Measurements from ENCODE around the gene ATP8B4. TPM values are rescaled to one million over a fixed set of nuclear protein-coding genes. Genes with fewer than 3 reads are reported as not detected.

ATP8B4 gene
- total RNA-seq, 1 donor from 2014 or later: 9.8 TPM

- Histone ChIP-seq H3K36me3 (no peaks in the 10 kb centered on the region), H3K4me3 (no peak overlapping the region), H3K4me1 (no peaks in the 10 kb centered on the region), H3K27me3 (no peaks in the 10 kb centered on the region), H3K27ac (no peak overlapping the region), H3K9me3 (peaks cover 7% of the 10 kb centered on the region)
- DNase-seq (ENCODE audit: extremely low spot score in 2 of 2): no peak
- no peak for TF ChIP-seq POLR2A (IDR thresholded peaks at IDR 0.05)
- no peak for TF ChIP-seq POLR2AphosphoS5 (IDR thresholded peaks at IDR 0.05; ENCODE audit: insufficient read depth in 1 of 2, low read depth in 1 of 2)
- no peak for TF ChIP-seq CTCF (IDR thresholded peaks at IDR 0.05)
- intact Hi-C loops (cut with DNase I): no loop called here
These were observed 156.9 kb downstream of the ATP8B4 start for GRCh38 chr15:49962044-49962602.

- Histone ChIP-seq H3K9me3 (no peaks in the 10 kb centered on the region), H3K27me3 (no peaks in the 10 kb centered on the region), H3K4me3 (no peak overlapping the region), H3K36me3 (no peaks in the 10 kb centered on the region), H3K4me1 (no peaks in the 10 kb centered on the region), H3K27ac (no peak overlapping the region)
- TF ChIP-seq CTCF (IDR thresholded peaks at IDR 0.05): no peak
- TF ChIP-seq POLR2A (IDR thresholded peaks at IDR 0.05): no peak
- TF ChIP-seq POLR2AphosphoS5 (IDR thresholded peaks at IDR 0.05; ENCODE audit: insufficient read depth in 1 of 2, low read depth in 1 of 2): no peak
- intact Hi-C loops (cut with DNase I): no loop called here
- DNase-seq (ENCODE audit: extremely low spot score in 2 of 2): no peak
These were observed 165.6 kb downstream of the ATP8B4 start for GRCh38 chr15:49953421-49953820.

DNA sequence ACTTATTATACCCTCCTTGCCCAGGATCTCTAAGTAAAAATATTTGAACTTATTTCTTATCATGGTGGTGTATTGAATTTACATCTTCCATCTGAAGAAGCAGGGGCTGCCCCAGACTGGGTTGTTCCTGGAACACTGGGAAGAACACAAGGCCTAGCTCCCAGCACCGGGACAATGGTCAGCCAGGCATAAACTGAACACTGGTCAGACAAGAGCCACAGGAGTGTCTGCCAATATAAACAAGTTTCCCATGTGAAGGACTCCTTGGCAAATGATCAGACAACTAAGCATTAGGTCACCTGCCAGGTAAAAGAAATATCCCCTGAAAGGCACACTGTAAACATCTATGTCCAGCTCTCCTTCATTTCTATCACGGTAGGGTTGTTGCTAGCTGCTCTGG is 172.4 kb downstream of the ATP8B4 start:
- no peak for DNase-seq (ENCODE audit: extremely low spot score in 2 of 2)
- Histone ChIP-seq H3K4me3 (no peak overlapping the region), H3K9me3 (no peaks in the 10 kb centered on the region), H3K27ac (no peak overlapping the region), H3K36me3 (no peaks in the 10 kb centered on the region), H3K4me1 (no peaks in the 10 kb centered on the region), H3K27me3 (no peaks in the 10 kb centered on the region)
- intact Hi-C loops (cut with DNase I): no loop called here
- TF ChIP-seq POLR2AphosphoS5 (IDR thresholded peaks at IDR 0.05; ENCODE audit: insufficient read depth in 1 of 2, low read depth in 1 of 2) (no peak), CTCF (IDR thresholded peaks at IDR 0.05) (no peak), POLR2A (IDR thresholded peaks at IDR 0.05) (no peak)

DNA sequence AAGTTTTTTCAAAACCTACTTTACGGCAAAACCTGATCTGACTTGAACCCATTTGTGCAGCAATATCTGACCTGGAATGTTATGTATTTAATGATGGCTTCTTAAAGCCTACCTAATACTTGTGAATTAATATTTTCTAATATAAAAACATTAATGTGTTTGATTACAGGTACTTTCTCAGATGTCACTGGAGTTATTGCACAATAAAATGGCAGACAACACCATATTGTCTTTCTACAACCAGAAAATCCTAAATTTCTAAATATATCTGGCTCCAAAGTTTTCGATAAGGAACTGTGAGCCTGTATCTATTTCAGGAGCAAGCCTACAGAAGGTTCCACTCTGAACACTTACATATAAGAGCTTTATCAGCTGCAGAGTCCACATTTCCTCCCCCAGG is 184.5 kb downstream of the ATP8B4 start:
- no peaks in the 10 kb centered on the region for H3K4me1 ChIP-seq
- no peaks in the 10 kb centered on the region for H3K9me3 ChIP-seq
- H3K4me3 ChIP-seq: no peak overlapping the region
- intact Hi-C loops (cut with DNase I): no loop called here
- H3K27ac ChIP-seq: no peak overlapping the region
- no peaks in the 10 kb centered on the region for H3K36me3 ChIP-seq
- no peaks in the 10 kb centered on the region for H3K27me3 ChIP-seq
- DNase-seq (ENCODE audit: extremely low spot score in 2 of 2): no peak
- TF ChIP-seq POLR2AphosphoS5 (IDR thresholded peaks at IDR 0.05; ENCODE audit: insufficient read depth in 1 of 2, low read depth in 1 of 2) (no peak), CTCF (IDR thresholded peaks at IDR 0.05) (no peak), POLR2A (IDR thresholded peaks at IDR 0.05) (no peak)

DNA sequence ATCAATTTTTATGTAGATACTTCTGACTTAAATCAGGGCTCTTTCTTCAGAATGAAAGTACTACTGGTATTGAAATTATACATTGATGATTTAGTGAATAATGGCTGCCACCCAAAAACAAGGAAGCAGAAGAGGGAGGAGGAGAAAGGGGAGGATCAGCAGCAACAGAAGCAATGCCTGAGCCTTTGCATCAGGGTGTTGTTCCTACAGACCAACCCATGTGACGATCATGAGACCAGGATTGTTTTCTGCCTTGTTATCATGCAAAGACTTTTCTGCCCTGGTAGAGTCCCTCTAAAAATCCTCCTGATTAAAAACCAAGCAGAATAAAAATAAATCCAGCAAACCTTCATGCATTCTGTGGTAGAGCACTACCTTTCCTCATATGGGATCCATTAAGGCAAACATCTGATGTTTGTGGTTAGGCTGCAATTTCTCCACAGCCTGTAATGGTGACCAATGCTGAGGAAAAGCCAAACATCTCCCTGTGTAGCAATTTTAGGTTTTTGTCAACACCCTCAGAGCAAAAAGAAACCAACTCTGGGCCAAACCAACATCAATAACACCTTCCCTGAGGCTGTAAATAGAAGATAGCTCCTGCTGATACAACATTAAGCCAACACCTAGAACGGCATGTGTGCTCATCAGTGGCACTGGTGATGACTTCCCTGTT is 191.7 kb downstream of the ATP8B4 start:
- DNase-seq (ENCODE audit: extremely low spot score in 2 of 2): no peak
- Histone ChIP-seq H3K4me1 (peaks cover 6% of the 10 kb centered on the region), H3K36me3 (no peaks in the 10 kb centered on the region), H3K27ac (peak overlapping the region; percentile 37), H3K9me3 (no peaks in the 10 kb centered on the region), H3K4me3 (no peak overlapping the region), H3K27me3 (no peaks in the 10 kb centered on the region)
- TF ChIP-seq CTCF (IDR thresholded peaks at IDR 0.05) (no peak), POLR2AphosphoS5 (IDR thresholded peaks at IDR 0.05; ENCODE audit: insufficient read depth in 1 of 2, low read depth in 1 of 2) (no peak), POLR2A (IDR thresholded peaks at IDR 0.05) (no peak)
- intact Hi-C loops (cut with DNase I): no loop called here
